Activated T-cell treated with anti-CD3 and anti-CD28 coated beads, Interleukin-2, amount 50 U/mL, for 48 hours (primary cell): ENCODE results near the gene TM9SF3.
A peak's percentile ranks its signal among the peaks of the same experiment; 100 is the strongest.
"Not testable (repeated sequence)": the region's sequence is repeated elsewhere in the genome, so short reads cannot be mapped to it uniquely, and the experiment has no call there.

ENCODE experiments used
- DNase-seq, 2 experiments: peaks; one replicate each; pipeline ENCODE4 v3.0.0-alpha.2; 2020

TM9SF3 gene

GRCh38 chr10:96598846-96599245 lies 12.0 kb upstream of the TM9SF3 start:
- DNase-seq, result no peak

GRCh38 chr10:96596422-96597407 lies 9.9 kb upstream of the TM9SF3 start:
- DNase-seq, result no peak

DNA sequence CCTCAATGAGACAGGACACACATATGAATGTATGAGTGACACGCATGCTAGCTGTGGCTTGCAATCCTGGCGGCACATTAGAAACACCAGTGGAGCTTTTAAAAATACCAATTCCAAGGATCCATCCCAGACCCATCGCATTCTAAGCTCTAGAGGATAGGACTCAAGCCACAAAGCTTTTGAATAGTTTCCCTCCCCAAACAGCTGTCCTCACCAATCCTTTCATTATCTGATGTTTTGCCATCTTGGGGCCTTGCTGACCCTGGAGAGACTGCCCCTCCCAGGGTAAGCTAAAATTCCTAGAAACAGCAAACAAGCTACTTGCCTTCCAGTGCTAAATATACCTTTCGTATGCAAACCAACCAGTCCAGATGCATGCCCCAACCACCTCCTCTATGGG lies 8.9 kb upstream of the TM9SF3 start:
- DNase-seq, result no peak

DNA sequence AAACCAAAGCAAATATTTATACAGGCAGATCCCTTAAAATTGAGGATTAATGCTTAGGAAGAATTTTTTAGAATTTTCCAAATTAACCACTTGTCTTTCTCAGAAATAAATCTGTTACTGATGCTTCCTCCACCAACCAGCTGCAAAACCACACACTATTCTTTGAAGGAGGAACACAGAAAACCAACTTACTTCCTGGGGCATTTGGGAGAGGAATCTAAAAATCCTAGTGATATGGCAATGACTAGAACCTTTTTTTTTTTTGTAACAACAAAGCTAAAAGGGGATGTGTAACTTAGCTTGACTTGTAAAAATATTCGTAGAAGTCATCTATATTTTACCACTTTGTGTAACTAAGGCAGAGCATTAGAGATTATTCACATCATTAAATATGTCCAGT lies 5.1 kb upstream of the TM9SF3 start:
- no peak for DNase-seq

GRCh38 chr10:96588616-96589419 lies 2.0 kb upstream of the TM9SF3 start:
- DNase-seq, result peak; percentile 33 to 44

DNA sequence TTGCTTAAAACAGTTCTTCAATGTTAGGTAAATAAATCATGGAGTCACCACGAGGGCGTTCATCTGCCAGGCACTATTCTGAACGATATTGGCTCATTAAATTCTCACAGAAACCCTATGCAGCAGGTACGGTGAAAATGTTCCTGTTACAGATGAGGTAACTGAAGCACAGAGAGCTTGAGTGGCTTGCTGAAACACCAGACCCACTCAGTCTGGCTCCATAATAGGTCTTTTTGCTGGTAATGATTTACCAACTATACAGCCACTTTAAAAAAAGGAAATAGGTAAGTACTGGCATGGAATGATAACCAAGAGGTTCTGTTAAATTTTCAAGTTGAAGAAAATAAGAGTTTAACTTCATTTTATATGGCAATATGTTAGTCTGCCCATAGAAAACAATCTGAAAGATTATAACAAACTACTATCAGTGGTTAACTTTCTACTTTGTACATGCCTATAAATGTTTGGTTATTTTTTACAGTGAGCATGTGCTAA lies 1.3 kb upstream of the TM9SF3 start:
- DNase-seq, result no peak

DNA sequence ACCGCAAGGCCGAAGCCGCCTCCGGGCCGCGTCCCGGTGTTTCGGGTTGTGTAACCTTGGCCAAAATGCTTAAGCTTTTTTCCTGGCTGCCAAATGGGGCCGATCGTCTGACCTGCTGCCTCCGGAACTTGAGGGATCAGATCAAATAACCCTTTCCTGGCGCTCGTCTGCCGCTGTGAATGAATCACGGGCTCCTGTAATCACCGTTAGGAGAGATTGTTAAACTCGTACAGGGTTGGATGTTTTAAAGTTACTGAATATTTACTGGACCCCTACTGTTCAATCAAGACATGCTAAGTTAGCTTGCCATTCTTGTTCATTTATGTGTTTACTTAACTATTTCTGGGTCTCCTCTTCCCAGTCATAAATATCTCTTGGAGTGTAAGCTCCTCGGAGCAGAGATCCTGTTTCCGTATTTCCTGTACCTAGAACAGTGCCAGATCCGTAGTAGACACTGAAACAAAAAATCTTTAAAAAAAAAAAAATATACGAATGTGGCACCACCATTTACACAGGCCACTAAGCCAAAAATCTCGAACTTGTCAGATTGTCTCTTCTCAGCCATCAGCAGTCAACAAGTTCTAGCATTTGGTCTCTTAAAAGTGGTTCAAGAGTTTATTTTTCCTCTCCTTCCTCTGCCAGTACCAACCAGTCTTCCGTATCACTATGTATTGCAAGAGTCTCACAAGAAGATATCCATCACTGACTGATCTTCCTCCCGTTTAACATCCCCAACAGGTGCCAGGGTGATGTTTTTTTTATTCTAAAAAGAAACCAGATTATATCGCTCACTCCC lies 650 bp upstream of the TM9SF3 start:
- DNase-seq, result peak in 1 of 2 experiments; percentile 72

GRCh38 chr10:96585736-96586418 lies 935 bp downstream of the TM9SF3 start:
- no peak for DNase-seq

DNA sequence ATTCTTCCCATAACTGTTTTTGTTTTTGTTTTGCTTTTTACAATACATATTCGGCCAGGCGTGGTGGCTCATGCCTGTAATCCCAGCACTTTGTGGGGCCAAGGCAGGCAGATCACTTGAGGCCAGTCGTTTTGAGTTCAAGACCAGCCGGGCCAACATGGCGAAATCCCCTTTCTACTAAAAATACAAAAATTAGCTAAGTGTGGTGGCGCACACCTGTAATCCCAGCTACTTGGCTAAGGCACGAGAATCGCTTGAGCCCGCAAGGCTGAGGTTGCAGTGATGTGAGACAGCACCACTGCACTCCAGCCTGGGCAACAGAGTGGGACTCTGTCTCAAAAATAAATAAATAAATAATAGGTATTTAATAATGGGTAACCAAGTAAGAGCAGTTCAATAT lies 2.3 kb downstream of the TM9SF3 start:
- DNase-seq, result no peak

GRCh38 chr10:96584035-96584434 lies 2.8 kb downstream of the TM9SF3 start:
- DNase-seq, result no peak

- no peak for DNase-seq
Observed at GRCh38 chr10:96579133-96579532, 7.7 kb downstream of the TM9SF3 start.

- no peak for DNase-seq
Observed at GRCh38 chr10:96578633-96579032, 8.2 kb downstream of the TM9SF3 start.

GRCh38 chr10:96578022-96578421 lies 8.8 kb downstream of the TM9SF3 start:
- no peak for DNase-seq

DNA sequence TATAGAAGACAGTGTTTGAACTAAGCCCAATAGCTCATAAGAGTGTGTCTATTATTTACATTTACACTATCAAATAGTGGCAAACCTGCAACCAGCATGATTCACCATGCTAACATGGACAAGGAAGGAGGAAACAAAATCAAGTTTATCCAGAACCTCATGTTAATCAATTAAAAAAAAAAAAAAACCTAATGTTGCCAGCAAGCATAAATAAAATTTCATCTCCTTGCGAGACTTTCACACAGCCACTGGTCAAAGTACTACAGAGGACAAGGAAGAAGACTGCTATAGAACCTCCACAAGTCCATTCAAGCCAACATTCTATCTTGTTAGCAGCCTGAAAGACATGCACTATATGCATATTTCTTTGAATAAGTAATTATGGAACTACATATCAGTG lies 9.7 kb downstream of the TM9SF3 start:
- DNase-seq, result no peak

DNA sequence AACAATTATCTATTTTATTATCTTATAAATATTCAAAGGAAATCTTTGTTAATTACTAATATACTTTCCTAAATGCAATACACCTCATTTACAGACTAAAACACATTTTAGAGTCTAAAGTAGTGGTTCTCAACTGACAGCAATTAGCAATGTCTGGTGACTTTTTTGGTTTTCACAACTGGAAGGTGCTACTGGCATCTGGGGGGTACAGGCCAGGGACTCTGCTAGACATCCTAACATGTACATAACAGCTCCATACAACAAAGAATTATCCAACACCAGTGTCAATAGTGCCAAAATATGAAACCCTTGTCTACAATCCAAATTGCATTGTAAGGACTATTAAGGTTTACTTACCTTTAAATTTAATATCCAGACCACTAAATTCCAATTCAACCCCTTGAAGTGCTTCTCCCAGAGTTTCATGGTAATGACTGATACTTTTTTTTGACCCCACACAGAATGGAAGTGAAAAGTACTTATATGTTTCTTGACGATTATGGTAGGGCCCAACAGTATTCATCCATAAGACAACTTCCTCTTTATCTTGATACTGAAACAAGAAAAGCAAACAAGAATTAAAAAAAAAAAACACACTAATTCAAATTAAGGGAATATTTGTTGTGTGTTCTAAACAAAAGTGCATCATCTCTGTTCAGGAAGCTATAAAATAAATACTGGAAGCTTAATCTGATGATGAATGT lies 10.4 kb downstream of the TM9SF3 start:
- DNase-seq, result no peak

GRCh38 chr10:96574564-96574963 lies 12.2 kb downstream of the TM9SF3 start:
- DNase-seq, result not testable (repeated sequence)

DNA sequence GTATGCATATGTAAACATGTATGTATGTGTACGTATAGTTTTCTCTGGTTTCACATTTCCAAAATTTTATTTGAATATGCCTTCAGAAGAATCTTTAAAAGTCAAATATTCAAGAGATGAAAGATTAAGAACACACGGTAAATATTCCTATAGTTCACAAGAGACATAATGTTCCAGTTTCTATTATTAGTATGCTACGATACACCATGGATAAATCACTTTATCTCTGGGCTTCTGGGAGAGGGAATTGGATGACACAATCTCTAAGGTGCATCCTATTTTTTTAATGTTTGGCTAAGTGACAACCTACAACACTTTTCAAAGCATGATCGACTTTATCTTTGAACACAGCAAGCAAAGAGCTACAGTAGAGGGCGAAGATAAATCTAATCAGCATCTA lies 13.8 kb downstream of the TM9SF3 start:
- no peak for DNase-seq

GRCh38 chr10:96570983-96571964 lies 15.5 kb downstream of the TM9SF3 start:
- no peak for DNase-seq

GRCh38 chr10:96570511-96570910 lies 16.3 kb downstream of the TM9SF3 start:
- DNase-seq, result no peak

DNA sequence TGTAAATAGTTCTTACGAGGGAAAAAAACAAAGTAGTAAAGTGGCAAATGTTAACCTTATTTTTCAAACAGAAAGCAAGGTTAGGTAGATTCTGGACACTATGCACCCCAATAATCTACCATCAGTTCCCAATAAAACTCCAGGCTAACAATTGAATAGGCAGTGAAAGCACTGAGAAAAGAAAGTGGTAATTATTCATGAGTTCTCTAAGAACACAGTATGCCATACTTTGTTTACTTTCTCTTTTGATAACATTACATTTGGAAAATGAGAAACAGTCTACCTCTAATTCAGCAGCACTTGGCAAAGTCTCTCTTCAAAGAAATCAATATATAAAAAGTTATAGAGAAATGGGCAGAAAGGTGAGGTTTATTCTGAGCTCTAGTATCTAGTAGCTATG lies 18.4 kb downstream of the TM9SF3 start:
- no peak for DNase-seq
